A549 treated with AZD9567 at 1 μM for 4 hours (cell line): ENCODE measurements around the gene TMCO6. TPM values are rescaled to one million over a fixed set of nuclear protein-coding genes. Genes with fewer than 3 reads are reported as not detected.

Experiments
- total RNA-seq: library from RNA; stranded (reverse); fragments of 200-300 nt; extraction: Qiagen RNA extraction; gene quantifications from 5 replicates; pipeline ENCODE4 v1.2.3, GENCODE V29; 2022; ENCODE audit not compliant: insufficient read depth

Gene TMCO6
- total RNA-seq: 7.6 to 17.9 TPM (median 15.2 TPM) in 5 replicates

DNA sequence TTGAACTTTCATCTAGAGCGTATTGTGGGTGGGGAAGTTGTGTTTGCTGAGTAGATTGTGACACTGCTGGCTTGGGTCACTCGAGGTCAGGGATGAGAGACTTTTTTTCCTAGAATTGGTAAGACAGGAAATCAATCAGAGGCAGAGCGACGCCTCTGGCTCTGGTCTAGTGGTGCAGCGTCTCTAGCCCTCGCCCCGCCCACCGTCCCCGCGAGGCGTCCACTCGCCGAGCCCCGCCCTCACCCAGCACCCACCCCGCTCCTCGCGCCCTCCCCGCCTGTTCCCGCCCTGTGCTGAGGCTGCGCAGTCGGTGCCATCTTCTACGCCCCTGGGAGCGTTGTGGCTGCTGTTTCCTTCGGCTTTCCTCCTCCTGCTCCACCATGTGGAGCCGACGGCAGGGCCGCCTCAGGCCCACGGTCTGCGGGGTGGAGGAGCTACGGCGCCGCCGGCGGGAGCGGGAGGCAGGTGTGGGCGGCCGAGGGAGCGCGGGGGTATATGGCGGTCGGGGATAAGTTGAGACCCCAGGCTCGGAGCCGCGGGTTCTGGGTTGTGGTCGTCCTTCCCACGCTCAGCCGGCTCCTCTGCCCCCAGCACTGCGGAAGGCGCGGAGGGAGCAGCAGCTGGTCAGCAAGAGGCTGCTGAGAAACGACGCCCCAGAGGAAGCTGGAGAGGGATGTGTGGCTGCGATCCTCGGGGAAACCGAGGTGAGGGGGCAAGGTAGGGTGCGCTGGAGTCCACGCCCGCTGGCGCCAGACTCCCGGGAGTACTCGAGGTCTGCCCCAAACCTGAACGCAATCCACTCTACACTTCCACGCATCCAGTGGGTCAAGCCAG is at the start of gene TMCO6:
Gene TMCO6, plus strand, starts transcription at position 304 of the 834 bp plus-strand sequence. Its CDS starts 77 bp downstream, at position 381.

GRCh38 chr5:140633021-140633471 is 6.2 kb upstream of the TMCO6 start, which contains the start of gene CD14:
CD14 (minus strand) TSS chr5:140633175; CDS start chr5:140633071, 104 bp downstream.

GRCh38 chr5:140664359-140665119 is 25.3 kb downstream of the TMCO6 start, which contains the start of gene WDR55:
WDR55 (plus strand) TSS chr5:140664904; CDS start chr5:140664913, 9 bp downstream.

DNA sequence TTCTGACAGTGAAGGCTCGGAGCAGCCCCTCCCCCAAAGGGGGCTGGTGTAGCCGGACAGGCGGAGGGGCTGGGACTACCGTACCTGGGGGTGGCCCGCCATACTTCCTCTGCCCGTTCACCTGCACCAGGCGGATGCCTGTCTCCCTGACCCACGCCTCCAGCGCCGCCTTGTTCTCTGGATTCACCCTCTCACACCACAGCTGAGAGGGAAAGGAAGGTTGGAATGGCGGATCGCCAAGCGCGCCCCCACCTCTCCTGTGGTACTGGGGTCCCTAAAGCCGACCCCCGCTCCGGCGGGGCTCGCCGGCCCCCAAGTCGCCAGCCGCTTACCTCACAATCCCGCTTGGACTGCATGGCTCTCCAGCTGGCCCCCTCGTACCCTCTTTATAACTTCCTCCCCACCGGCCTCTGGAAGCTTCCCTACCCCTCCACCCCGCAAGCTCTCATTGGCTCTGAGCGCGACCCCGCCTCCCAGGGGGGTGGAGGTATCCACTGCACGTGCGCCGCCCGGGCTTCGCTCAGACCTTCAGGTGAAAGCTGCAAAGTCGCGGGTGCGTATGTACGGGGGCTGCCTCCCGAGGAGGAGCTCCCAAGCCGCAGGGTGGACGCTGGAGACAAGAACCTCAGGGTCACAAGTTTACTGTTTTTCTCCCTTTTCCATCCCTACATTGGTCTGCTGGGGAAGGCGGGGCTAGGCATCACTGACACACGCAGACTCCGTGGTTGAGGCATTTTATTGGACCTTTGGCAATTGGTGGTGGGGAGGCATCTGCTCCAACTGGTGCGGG is 34.1 kb downstream of the TMCO6 start, which contains the start of gene DND1:
Gene DND1, minus strand, starts transcription at position 390 of the 790 bp plus-strand sequence. Its CDS starts 34 bp downstream, at position 356.

DNA sequence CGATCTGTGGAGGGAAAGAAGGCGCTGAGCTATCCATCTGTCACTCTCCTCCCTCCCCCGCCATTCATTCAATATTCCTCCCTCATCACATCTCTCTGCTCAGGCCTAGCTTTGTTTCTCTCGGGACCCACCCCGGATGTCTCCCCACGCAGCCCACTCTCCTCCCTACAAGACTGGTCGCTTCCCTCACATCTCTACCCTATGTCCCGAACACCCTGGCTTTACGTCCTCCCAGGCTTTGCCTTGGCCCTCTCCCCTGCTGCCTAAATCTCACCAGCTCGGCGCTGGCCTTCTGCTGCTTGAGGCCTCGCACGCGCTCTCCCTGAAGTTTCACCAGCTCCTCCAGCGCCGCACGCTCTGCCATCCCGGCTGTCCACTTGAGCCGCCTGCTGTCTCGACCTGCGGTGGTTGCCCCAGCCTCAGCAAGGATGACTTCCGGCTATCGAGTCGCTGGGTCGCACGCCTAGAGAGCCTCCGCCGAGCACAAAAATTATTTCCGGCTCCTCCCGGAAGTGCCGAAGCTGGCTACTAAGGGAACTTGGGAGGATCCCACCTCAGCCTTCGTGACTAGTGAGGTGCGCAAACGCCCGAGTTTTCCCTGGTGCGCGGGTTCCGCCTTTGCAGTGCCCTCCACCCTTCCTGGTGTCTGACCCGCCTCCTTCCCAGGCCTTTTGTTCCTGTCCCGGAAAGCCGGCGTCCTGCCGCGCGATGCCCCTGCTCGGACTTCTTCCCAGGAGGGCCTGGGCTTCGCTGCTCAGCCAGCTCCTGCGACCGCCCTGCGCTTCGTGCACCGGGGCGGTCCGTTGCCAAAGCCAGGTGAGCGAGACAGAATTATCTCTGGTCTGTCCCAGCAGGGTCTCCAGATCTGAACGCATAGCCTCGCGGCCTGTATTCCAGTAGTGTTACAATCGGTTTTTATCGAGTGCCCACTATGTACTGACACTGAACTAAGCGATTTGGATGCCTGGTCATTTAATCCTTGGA is 52.0 kb downstream of the TMCO6 start, which contains the start of the genes HARS1 and HARS2:
Gene HARS1, minus strand, starts transcription at position 430 of the 984 bp plus-strand sequence. Its CDS starts 66 bp downstream, at position 364.
Gene HARS2, plus strand, starts transcription at position 515 of the 984 bp plus-strand sequence. Its CDS starts 194 bp downstream, at position 709.

Other genes starting within 250 kb of the TMCO6 start
- gene ANKHD1, start 237.6 kb upstream of the TMCO6 start, total RNA-seq: 46.4 to 58.4 TPM (median 56.1 TPM) in 5 replicates
- gene EIF4EBP3, start 91.8 kb upstream of the TMCO6 start, total RNA-seq: 2.5 to 4.0 TPM (median 3.1 TPM) in 4 of 5 replicates, not detected in the other
- 35.3 to 51.4 TPM (median 46.1 TPM) in 5 replicates for gene SRA1, start 82.0 kb upstream of the TMCO6 start, total RNA-seq
- gene APBB3, start 74.9 kb upstream of the TMCO6 start, total RNA-seq: 6.4 to 8.7 TPM (median 7.6 TPM) in 5 replicates
- 68.6 to 83.5 TPM (median 75.4 TPM) in 5 replicates for gene SLC35A4, start 74.6 kb upstream of the TMCO6 start, total RNA-seq
- gene CD14, start 6.3 kb upstream of the TMCO6 start, total RNA-seq: 3.5 to 8.4 TPM (median 4.3 TPM) in 5 replicates
- 83.8 to 126 TPM (median 125 TPM) in 5 replicates for gene NDUFA2, start 8.2 kb downstream of the TMCO6 start, total RNA-seq
- 86.0 to 142 TPM (median 88.2 TPM) in 5 replicates for gene IK, start 8.4 kb downstream of the TMCO6 start, total RNA-seq
- 29.5 to 34.8 TPM (median 31.2 TPM) in 5 replicates for gene WDR55, start 25.5 kb downstream of the TMCO6 start, total RNA-seq
- gene DND1, start 34.1 kb downstream of the TMCO6 start, total RNA-seq: 0.91 to 1.1 TPM (median 0.98 TPM) in 4 of 5 replicates, not detected in the other
- gene HARS1, start 51.9 kb downstream of the TMCO6 start, total RNA-seq: 76.1 to 99.2 TPM (median 80.5 TPM) in 5 replicates
- 33.3 to 39.5 TPM (median 37.6 TPM) in 5 replicates for gene HARS2, start 52.0 kb downstream of the TMCO6 start, total RNA-seq
- gene ZMAT2, start 61.0 kb downstream of the TMCO6 start, total RNA-seq: 79.6 to 128 TPM (median 85.6 TPM) in 5 replicates
- 0.13 to 0.25 TPM (median 0.16 TPM) in 4 of 5 replicates, not detected in the other for gene PCDHA1, start 146.7 kb downstream of the TMCO6 start, total RNA-seq
- 0.03 to 0.08 TPM (median 0.07 TPM) in 4 of 5 replicates, not detected in the other for gene PCDHA2, start 155.4 kb downstream of the TMCO6 start, total RNA-seq
- gene PCDHA3, start 161.6 kb downstream of the TMCO6 start, total RNA-seq: 0.75 to 1.6 TPM (median 0.85 TPM) in 5 replicates
- gene PCDHA4, start 167.6 kb downstream of the TMCO6 start, total RNA-seq: 1.2 to 3.4 TPM (median 1.7 TPM) in 5 replicates
- 0.57 to 0.63 TPM (median 0.59 TPM) in 5 replicates for gene PCDHA5, start 182.2 kb downstream of the TMCO6 start, total RNA-seq
- 0.02 to 0.05 TPM (median 0.03 TPM) in 4 of 5 replicates, not detected in the other for gene PCDHA6, start 188.5 kb downstream of the TMCO6 start, total RNA-seq
- 0.09 to 0.12 TPM (median 0.12 TPM) in 4 of 5 replicates, not detected in the other for gene PCDHA7, start 194.8 kb downstream of the TMCO6 start, total RNA-seq
- gene PCDHA8, start 201.7 kb downstream of the TMCO6 start, total RNA-seq: 0.04 to 0.10 TPM (median 0.08 TPM) in 3 of 5 replicates, not detected in the others
- gene PCDHA9, start 208.9 kb downstream of the TMCO6 start, total RNA-seq: 0.02 TPM in 1 of 5 replicates, not detected in the others
- 0.01 to 0.05 TPM (median 0.02 TPM) in 3 of 5 replicates, not detected in the others for gene PCDHA10, start 216.4 kb downstream of the TMCO6 start, total RNA-seq
- 0.06 to 0.18 TPM (median 0.13 TPM) in 4 of 5 replicates, not detected in the other for gene PCDHA11, start 229.5 kb downstream of the TMCO6 start, total RNA-seq
- 1.6 to 3.1 TPM (median 2.8 TPM) in 5 replicates for gene PCDHA12, start 235.9 kb downstream of the TMCO6 start, total RNA-seq
- 0.05 to 0.07 TPM (median 0.06 TPM) in 4 of 5 replicates, not detected in the other for gene PCDHA13, start 242.7 kb downstream of the TMCO6 start, total RNA-seq